NCI-H1436 (cell line): ENCODE results near the gene VSIG1.

Experiments
- DNase-seq: peaks from one replicate; lab custom pipeline; 2025; lab: John Stamatoyannopoulos, UW

VSIG1 gene

DNA sequence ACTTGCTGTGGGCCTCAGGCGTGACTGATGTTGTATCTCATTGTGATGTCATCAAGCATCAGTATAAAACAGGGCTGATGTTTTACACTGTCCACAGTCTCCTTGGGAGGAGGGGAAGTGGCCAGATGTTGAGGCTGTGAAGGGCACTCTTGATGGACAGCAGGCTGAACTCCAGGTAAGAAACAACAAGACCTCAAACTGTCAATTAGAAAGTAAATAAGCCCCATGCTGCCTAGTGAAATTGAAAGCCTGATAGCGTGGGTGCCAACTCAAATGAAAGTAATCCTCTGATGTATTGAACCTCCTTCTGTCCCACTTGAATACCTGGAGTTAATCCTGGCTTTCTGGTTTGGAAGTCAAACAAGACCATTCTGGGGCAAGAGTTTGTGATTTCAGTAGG is 19.7 kb downstream of the VSIG1 start:
- no peak for DNase-seq

DNA sequence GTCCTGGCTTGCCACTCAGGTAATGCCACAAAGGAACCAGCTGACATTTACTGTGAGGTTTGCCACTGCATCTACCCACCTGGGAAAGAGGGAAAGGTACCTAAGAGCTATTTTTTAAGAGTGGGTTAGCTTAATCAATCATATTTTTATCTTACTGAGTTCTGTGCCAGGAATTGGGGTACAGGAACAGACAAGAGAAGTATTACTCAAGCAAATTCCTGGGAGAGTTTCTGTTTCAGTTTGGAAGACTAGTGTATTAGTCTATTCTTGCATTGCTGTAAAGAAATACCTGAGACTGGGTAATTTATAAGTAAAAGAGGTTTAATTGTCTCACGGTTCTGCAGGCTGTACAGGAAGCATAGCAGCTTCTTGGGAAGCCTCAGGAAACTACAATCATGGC is 23.3 kb downstream of the VSIG1 start:
- DNase-seq, result no peak

DNA sequence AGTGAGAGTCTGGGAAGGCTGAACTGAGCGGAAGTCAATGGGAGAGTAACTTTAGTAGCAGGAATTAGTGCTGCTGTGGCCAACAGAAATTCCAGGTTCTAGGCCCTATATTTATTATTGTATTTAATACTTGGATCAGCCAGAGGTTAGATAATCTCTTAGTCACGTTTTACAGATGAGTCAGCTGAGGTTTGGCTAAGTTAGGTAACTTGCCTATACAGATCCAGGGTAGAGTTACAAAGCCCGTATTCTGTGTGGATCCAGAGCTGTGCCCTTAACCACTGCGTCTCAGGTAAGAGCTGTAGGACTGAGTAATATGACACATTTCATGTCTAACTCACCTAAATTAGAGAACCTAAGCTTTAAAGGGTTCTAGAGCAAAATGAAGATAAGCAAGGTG is 26.0 kb downstream of the VSIG1 start:
- no peak for DNase-seq

DNA sequence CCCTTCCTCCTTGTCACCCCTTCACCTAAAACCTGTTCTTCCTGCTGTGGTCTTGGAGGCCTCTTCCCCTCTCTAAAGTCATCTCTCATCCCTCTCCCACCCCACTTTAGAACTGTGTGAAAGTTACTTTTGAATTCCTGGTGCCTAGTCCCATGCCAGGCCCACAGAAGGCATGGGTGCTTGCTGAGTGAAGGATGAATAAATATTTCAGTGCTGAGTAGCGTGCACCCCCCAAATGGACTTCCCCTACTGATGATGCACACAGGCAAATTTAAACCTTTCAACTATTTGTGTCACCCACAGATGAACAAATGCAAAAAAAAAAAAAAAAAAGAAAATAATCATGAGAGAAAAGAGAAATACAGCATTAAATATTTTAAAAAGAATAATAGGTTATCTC is 26.7 kb downstream of the VSIG1 start:
- DNase-seq, result no peak

DNA sequence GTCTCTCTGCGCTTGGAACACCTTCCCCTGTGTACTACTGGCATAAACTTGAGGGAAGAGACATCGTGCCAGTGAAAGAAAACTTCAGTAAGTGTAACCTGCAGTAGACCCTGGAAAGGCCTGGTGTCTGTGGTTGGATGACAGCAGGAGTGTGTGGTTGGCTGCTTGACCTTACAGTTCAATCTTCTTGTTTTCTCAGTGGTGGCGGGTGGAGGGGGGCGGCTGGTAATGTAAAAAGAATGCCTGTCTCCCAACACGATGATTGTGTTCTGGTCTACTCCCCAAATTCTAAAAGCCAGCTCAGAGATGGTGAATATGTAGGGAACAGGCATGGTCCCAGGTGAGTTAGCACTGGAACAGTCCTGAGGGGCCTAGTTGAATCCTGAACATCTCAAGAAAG is 27.9 kb downstream of the VSIG1 start:
- DNase-seq, result no peak

DNA sequence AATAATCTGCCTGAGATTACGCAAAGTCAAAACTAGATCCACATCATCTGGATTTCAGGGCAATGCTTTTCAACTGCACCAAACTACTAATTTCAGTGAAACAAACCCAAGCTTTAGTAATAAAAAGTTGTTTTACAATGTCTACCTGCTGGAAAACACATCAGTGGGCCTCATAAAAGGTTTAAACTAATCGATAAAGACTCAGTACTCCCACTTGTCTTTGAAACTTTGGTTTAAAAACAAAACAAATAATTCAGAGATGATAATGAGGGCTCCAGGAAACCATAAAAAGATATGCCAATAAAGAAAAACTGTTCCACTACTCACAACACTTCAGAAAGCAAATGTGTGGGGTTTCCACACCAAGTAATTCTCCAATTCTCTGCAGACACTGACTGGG is 36.2 kb downstream of the VSIG1 start:
- DNase-seq, result no peak

DNA sequence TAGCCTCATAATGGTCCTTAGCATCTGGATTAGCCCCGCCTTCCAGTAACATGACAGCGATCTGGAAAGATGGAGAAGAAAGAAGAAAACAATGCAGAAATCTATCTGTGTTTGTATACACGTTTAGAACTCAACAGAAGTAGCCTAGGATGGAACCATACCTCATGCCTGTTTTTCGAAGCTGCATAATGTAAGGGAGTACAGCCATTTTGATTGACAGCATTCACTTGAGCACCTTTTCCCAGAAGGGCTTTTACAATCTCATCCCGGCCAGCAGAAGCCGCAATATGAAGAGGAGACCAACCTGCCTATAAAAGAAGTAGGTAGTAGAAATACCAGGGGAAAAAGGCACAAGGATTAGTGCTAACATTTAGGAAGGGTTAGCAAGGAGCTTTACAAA is 42.9 kb downstream of the VSIG1 start:
- DNase-seq, result no peak

DNA sequence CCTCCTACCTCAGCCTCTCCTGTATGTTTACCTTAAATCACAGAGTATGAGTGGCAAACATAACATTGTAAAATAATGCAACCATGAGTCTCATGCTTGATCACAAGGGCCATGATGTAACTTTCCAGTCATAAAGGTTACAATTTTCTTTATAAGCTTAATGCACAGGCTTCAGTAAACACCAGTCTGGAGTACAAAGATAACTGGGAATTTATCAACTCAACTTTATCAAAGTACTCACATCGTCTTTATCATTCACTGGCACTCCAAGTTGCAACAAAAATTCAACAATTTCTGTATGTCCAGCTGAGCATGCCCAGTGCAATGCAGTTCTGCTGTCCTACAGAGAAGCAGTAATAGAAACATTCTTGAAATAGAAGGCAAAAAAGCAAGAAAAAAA is 43.6 kb downstream of the VSIG1 start:
- DNase-seq, result no peak

DNA sequence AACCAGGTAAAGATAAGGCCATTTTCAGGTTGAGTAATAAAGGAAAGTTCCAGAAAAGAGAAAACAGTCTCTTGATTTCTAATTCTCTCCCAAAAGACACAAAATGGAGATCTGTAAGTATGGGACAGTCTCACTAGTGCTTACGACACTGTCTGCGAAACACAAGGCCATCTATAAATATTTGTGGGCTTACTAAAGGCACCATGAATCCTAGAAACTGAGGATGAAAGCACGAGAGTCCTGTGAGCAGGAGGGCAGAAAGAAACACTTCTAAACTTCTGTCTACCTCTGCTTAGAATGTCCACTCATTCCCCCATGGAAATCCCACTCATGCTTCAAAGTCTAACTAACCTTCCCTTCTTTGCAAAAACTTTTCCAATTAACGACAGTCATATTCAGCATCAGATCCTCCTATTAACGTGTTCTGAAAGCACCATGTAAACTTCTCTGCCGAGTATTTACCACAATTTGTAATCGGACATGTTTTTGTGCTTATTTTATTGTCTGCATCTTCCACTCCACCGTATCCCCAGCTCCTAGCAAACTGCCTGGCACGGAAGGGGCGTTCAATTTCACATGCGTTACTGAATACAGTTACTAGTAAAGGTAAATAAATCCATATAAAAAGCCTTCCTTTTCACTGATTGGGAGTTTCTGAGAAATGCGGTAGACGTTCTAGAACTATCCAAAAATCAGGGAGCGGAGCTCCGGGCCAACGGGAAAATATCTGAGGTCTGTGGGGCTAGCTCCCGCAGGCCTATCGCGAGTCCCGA is 45.8 kb downstream of the VSIG1 start:
- no peak for DNase-seq

DNA sequence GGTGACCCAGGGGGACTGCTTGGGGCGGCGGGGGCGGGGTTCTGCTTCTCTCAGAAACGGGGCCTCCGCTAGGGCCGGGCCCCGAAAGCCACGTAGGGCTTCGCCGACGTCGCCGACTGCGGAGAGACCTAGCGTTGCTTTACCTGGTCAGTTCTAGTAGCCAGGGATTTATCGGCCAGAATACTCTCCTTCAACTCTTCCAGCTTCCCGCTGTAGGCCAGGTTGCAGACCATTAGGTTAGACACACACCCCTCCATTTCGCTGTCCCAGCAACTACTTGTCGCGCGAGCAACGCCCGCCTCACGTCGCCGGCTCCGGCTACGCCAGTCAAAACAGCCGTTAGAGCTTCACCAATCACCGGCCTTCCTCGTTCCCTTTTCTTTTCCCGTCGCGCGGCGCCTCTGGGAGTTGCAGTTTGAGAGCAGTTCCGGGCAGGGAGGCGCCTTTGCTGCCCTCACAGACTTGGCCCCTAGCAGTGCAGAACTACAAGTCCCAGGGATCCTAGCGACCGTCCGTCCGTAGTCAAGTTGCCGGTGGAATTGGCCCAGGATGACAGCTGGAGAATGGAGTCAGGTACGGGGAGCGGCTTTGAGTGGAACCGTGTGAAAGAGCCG is 46.5 kb downstream of the VSIG1 start, which contains the start of the genes ATG4A and PSMD10:
Gene ATG4A (plus strand): TSS at position 515 of the 614 bp plus-strand sequence. CDS start 49 bp downstream, at position 564.
Gene PSMD10 (minus strand): TSS at position 279 of the 614 bp plus-strand sequence. CDS start 22 bp downstream, at position 257.
- peak; percentile 95 for DNase-seq

DNA sequence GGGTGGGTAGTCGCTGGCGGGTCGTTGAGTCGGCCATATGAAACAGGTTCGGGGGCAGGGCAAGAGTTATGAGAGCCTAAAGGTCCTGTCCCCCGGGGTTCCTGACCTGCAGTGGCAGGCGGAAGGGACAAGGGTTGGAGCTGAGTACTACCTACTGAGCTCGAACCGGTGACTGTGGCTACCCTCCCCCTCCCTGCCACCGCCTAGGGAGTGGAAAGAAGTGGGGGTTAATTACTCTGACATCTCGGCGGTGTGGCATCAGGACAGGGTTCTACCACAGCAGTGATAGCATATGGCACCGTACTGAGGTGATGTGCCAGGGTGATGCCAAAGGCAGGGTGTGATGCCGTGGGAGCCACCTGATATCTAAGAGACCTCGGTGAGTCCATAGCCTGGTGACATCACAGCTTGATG is 47.0 kb downstream of the VSIG1 start:
- no peak for DNase-seq

DNA sequence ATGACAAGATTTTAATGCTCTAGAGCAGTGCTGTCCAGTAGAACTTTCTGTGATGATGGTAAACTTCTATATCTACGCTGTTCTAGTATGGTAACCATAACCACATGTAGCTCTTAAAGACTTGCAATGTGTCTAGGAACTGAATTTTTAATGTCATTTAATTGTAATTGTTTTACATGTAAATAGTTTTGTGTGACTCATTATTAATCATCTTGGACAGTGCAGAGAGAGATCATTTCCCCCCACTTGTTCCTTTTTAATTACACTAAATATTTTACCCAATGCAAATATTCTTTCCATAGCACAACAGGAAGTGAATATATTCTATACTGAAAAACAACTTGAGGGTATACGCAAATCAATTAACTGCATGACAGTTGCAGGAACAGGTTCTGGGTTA is 52.5 kb downstream of the VSIG1 start:
- no peak for DNase-seq

DNA sequence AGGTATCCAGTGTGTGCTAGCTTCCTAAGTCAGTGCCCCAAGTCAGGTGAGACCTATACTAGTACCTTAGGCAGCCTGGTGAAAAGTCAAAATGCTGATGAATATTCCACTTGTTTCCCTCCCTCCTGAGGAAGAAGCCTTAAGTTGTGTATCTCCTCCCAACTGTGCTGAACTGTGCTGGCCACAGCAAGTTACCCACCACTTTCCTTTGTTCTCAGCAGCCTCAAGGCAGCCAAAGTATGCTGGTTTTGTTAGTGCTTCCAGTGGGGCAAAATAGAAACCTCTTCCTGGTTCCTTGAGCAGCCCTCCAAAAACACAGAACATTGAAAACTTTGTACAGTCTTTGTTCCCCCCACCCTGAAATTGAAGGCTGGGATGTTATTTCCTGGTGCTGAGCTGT is 60.6 kb downstream of the VSIG1 start:
- DNase-seq, result no peak

DNA sequence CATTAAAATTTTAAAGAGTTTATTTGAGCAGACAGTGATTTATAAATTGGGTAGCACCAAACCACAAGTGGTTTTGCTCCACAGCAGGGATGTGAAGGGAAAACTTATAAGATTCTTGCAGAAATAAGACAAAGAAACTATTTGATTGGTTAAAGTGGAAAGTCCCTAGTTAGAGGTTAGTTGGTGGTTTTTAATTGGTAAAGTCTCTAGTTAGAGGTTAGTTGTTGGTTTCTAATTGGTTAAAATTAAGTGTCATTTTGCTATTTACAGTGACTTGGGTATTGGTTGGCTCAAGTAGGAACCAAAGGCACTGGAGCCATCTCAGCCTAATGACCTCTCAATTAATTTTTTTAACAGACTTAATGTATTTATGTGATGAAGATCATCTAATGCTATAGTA is 69.7 kb downstream of the VSIG1 start:
- no peak for DNase-seq

DNA sequence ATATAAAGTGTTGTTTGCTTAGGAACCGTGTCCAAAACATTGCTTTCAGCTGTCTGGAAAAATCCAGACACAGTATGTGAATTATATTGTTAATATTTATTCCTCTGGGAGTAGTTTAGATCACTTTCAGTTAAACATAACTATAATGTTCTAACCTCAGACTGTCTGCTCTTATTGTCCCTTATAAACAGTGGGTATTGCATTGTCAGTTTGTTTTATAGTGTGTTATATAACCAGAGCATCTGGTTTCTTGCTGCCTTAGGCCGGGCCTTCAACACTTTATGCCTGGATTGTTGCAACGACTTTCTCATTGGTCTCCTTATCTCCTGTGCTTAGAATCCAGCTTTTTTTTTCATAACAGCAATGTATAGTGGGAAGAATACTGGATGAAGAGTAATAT is 73.1 kb downstream of the VSIG1 start:
- no peak for DNase-seq

DNA sequence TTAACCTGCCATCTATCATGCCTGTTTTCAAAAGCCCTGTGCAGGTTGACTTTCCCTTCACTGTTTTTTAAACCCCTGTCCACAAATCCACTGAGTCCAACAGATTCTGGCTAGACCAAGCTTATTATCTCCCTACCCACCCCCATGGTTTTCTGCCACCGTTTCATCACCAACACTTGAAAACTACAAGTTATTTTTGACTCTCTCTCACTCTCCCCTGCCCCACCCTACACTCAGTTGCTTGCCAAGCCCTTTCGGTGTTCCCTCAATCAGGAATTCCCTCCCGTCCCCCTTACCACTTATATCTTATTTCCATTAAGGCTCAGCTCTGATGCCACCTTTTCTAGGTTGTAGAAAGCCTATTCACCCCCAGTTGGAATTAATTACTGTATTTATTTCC is 76.4 kb downstream of the VSIG1 start:
- no peak for DNase-seq

DNA sequence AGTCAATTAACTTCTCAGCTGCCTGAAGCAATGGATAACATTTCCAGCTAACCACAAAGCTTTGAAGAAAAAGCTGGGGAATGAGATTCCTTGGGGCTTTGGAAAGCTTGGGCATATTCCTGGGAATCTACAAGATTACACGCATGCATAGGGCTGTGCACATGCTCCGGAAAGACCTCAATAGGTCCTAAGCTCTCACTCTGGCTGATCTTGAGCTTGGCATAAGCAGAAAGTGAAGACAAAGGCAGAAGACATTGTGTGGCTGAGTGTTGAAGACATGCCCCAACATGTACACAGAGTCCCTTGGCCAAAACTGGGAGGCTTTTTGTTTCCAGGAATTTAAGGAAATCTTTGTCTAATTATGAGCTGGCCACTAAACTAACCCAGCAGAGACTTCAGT is 77.9 kb downstream of the VSIG1 start:
- no peak for DNase-seq

DNA sequence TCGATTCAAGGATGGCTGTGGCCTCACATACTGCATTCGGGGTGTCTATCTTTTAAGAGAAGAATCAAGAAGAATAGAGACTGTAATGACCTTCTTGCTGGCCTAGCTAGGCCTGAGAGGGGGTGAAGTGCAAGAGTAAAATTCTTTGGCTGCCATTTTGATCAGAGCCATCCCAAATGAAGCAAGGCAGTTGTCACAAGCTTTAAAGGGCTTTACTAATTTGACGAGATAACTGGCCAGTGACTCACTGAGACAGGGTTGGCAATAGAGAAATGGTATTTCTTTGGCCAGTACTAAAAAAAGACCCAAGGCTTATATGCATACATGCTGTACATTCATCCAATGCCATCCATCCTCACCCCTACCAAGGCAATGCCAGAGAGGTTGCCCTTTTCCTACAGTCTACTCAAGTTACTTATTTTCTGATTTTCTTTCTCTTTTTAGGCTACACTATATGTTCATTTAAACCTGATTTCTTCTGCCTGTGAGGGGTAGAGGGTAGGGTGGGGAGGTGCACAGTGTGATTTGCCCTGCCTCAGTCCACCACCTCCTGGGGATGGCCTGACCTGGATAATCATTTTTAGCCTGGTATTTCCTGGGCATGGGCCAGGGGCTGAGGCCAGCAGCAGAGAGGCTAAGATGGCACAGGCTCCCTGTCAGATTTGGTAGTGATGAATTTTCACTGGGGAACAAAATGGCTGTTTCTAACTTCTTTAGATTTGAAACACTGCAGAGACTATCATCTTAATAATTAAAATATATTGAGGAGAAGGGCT is 78.9 kb downstream of the VSIG1 start:
- no peak for DNase-seq

DNA sequence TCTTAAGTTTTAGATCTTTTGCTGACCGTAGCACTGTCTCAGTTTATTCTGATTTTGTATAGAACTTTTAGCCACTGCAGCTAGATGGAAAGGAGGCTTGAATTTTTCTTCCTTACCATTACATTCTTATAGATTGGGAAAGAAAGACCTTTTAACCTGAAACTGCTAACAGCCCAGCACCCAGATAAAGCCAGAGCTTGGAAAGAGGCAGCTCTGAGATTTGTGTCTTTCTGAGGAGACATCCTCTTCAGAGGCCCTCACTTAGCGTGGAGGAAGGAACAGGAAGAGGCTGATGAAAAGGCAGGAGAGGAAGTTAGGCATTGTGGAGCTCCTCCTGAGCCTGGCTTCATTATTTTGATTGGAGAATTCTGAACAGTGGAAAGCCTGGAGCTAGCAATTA is 81.8 kb downstream of the VSIG1 start:
- DNase-seq, result no peak

DNA sequence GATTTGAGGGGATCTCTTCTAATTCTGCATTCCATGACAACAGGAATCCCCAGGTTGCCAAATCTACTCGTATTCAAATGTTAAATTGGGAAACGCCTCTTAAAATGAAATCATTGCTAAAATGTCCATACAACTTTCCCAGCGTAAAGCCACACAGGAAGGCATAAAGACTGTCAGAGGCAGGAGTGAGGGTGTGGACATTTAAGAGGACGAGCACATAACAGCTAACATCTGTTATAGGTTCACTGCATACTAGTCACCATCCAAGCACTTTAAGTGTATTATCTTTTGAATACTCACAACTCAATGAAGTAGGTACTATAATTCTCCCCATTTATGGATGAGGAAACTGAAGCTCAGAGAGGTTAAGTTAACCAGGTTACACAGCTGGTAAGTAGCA is 82.3 kb downstream of the VSIG1 start:
- no peak for DNase-seq
